Measurements from ENCODE around the gene TCF3. TPM values are rescaled to one million over a fixed set of nuclear protein-coding genes. Genes with fewer than 3 reads are reported as not detected.

The TCF3 gene
- total RNA-seq, 1 experiment from 2014 or later = 95.8 TPM

DNA sequence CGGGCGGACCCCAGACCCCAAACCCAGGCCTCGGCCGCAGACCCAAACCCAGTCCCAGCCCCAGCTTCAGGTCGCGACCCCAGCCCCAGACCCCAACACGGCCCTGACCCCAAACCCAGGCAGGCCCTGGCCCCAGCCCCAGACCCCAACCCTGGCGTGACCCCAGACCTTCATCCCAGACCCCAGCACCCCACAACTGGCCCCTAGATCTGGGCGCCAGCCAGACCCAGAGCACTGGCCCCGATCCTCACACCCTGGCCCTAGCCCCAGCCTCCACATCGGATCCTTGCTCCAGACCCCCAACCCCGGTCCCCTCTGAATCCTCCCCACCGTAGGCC is 67.2 kb downstream of the TCF3 start:
- no peaks in the 10 kb centered on the region for H3K9me3 ChIP-seq (replicated peaks)
- H3K27ac ChIP-seq = no peak overlapping the region
- no peak for DNase-seq
- H3K4me3 ChIP-seq = no peak overlapping the region
- no peaks in the 10 kb centered on the region for H3K27me3 ChIP-seq
- no peaks in the 10 kb centered on the region for H3K4me1 ChIP-seq
- peaks cover 50% of the 10 kb centered on the region for H3K36me3 ChIP-seq

- no peak overlapping the region for H3K4me3 ChIP-seq
- DNase-seq = no peak
- no peaks in the 10 kb centered on the region for H3K27me3 ChIP-seq
- H3K36me3 ChIP-seq = peaks cover 55% of the 10 kb centered on the region
- H3K27ac ChIP-seq = no peak overlapping the region
- H3K9me3 ChIP-seq (replicated peaks) = no peaks in the 10 kb centered on the region
- H3K4me1 ChIP-seq = no peaks in the 10 kb centered on the region
Measured at GRCh38 chr19:1584500-1585242, 67.7 kb downstream of the TCF3 start.

DNA sequence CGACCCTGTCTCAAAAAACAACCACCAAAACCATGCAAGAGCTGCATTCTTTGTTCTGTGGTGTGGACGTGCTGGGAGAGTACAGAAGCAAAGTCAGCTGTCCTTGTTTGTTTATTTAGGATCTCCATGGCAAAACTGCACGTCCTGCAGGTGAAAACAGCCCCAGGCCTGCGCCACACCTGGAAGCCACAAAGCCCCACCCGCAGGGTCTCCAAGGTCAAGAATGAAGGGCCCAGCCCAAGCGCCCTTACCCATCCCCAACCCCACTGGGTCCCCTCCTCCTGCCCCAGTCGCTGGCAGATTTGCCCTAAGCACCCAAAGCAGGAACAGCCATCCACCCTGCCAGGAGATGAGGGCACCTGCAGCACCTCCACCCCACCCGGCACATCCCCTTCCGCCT is 70.2 kb downstream of the TCF3 start:
- Histone ChIP-seq H3K27me3 (no peaks in the 10 kb centered on the region), H3K27ac (no peak overlapping the region), H3K36me3 (peaks cover 58% of the 10 kb centered on the region), H3K4me3 (no peak overlapping the region), H3K4me1 (no peaks in the 10 kb centered on the region), H3K9me3 (replicated peaks) (no peaks in the 10 kb centered on the region)
- DNase-seq = no peak

- Histone ChIP-seq H3K36me3 (peaks cover 63% of the 10 kb centered on the region), H3K27ac (no peak overlapping the region), H3K4me3 (no peak overlapping the region), H3K4me1 (no peaks in the 10 kb centered on the region), H3K27me3 (no peaks in the 10 kb centered on the region), H3K9me3 (replicated peaks) (no peaks in the 10 kb centered on the region)
- no peak for DNase-seq
Measured at GRCh38 chr19:1580957-1581356, 71.5 kb downstream of the TCF3 start.

- Histone ChIP-seq H3K36me3 (peaks cover 57% of the 10 kb centered on the region), H3K4me1 (no peaks in the 10 kb centered on the region), H3K9me3 (replicated peaks) (no peaks in the 10 kb centered on the region), H3K27me3 (no peaks in the 10 kb centered on the region), H3K27ac (no peak overlapping the region), H3K4me3 (no peak overlapping the region)
- DNase-seq = no peak
Measured at GRCh38 chr19:1580382-1580781, 72.0 kb downstream of the TCF3 start.

- Histone ChIP-seq H3K9me3 (replicated peaks) (no peaks in the 10 kb centered on the region), H3K27ac (no peak overlapping the region), H3K4me3 (no peak overlapping the region), H3K36me3 (peaks cover 49% of the 10 kb centered on the region), H3K4me1 (no peaks in the 10 kb centered on the region), H3K27me3 (no peaks in the 10 kb centered on the region)
- DNase-seq = no peak
Measured at GRCh38 chr19:1579222-1579621, 73.2 kb downstream of the TCF3 start.

DNA sequence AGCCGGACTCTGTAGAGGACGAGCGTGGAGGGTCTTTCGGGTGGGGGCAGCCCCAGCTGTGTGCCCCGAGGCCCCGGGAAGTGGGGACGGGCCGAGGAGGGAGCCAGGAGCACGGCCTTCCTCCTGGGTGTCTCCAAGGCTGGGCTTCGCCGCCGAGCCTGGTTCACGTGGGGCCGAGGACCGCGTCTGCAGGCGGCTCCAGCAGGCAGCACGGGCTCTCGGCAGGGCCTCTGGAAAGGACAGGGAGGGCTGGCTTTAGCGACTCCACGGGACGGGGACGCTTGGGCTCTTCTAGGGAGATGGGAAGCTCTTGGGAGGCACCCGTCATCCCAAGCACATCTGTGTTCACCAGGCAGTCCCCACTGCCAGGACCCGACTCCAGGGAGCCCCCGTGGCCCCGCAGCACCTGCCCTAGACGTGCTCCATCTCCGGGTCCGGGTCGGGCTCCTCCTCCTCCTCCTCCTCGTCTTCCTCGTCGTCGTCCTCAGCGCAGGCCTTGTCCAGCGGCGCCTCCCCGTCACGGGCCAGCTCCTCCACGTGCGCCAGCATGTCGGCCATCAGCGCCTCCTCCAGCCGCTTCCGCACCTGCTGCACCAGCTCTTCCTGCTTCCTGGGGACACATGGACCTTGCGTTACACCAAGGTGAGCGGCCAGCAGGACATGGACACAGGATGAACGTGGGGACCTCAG is 74.3 kb downstream of the TCF3 start:
- Histone ChIP-seq H3K9me3 (replicated peaks) (no peaks in the 10 kb centered on the region), H3K36me3 (peaks cover 40% of the 10 kb centered on the region), H3K27ac (no peak overlapping the region), H3K4me3 (no peak overlapping the region), H3K4me1 (no peaks in the 10 kb centered on the region), H3K27me3 (no peaks in the 10 kb centered on the region)
- DNase-seq = no peak

- H3K9me3 ChIP-seq (replicated peaks) = no peaks in the 10 kb centered on the region
- H3K4me3 ChIP-seq = no peak overlapping the region
- no peak for DNase-seq
- no peak overlapping the region for H3K27ac ChIP-seq
- H3K27me3 ChIP-seq = no peaks in the 10 kb centered on the region
- no peaks in the 10 kb centered on the region for H3K4me1 ChIP-seq
- H3K36me3 ChIP-seq = peaks cover 35% of the 10 kb centered on the region
Measured at GRCh38 chr19:1577090-1577928, 75.1 kb downstream of the TCF3 start.

DNA sequence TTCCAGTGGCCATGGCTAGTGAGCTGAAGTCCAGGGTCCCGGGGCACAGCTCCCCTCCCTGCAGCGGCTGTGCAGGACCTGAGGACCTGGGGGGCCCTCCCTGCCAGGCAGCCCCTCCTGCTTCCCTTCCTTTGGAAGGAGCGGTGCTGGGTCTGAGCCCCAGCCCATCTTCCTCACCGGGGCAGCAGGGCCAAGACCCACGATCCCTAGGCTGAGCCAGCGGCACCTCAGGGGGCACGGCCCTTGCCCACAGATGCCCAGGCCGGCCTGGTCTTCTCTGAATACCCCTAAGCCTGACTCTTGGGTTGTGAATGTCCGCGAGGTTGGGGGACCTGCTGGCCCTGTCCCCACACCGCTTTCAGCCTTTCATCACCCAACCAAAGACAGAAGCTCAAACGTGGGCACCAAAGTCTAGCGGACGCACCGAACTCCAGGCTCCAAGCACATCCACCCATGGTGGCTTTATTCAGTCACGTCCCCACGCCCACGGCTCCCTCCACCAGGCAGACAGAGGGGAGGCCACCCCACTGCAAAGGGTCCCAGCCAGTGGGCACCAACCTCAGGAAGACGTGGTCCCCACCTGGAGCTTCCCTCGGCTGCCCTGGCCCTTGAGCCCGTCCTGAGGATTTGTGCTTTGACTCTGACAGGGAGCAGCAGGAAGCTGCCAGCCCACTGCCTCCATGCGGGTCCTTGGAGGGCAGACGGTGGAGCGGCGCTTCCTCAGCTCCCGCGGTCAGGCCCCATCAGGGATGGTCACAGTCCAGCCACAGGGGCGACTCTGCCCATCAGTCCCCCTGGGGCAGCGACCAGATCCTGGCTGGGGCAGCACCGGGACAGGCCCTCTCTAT is 75.9 kb downstream of the TCF3 start:
- H3K9me3 ChIP-seq (replicated peaks) = no peaks in the 10 kb centered on the region
- DNase-seq = no peak
- no peaks in the 10 kb centered on the region for H3K4me1 ChIP-seq
- no peak overlapping the region for H3K27ac ChIP-seq
- H3K36me3 ChIP-seq = peaks cover 31% of the 10 kb centered on the region
- no peaks in the 10 kb centered on the region for H3K27me3 ChIP-seq
- no peak overlapping the region for H3K4me3 ChIP-seq

GRCh38 chr19:1575323-1576241 is 76.8 kb downstream of the TCF3 start:
- no peak for DNase-seq
- no peaks in the 10 kb centered on the region for H3K27me3 ChIP-seq
- H3K9me3 ChIP-seq (replicated peaks) = no peaks in the 10 kb centered on the region

DNA sequence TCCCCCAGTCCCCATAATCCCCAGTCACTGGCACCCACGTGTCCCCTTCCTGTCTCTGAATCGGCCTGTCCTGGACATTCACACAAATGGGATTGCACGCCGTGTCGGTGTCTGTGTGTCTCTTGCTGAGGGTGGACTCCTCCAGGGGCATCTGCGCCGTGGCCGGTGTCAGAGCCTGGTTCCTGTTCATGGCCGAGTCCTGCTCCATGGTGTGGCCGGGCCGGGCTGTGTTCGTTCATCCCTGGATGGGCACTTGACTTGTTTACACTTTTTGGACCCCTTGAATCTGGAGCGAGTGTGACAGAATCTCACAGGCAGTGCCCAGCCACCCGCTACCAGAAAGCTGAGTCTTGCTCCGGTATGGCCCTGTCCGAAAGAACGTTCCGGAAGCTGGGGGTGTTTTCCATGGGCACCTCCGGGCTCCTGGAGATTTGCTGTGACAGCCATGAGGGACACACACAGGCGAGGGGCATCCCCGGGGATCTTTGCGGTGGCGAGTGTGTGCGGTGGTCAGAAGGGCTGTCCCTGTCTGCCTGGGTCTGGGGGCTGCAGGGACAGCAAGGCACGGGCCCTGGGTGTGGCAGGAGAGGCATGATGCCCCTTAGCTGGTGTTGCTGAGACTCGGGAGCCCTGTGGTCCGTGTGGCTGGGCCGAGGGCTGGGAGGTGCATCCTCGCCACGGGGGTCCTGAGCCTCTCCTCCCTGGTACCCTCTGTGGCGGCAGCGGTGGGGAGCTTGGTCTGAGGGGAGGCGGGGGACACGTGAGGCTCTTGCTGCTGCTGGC is 77.9 kb downstream of the TCF3 start:
- no peaks in the 10 kb centered on the region for H3K27me3 ChIP-seq
- H3K9me3 ChIP-seq (replicated peaks) = no peaks in the 10 kb centered on the region
- H3K36me3 ChIP-seq = peaks cover 12% of the 10 kb centered on the region
- no peaks in the 10 kb centered on the region for H3K4me1 ChIP-seq
- H3K4me3 ChIP-seq = no peak overlapping the region
- no peak for DNase-seq
- H3K27ac ChIP-seq = no peak overlapping the region

More at GRCh38 chr19:1575323-1576241, 76.8 kb downstream of the TCF3 start:
- Histone ChIP-seq H3K4me1 (no peaks in the 10 kb centered on the region), H3K27ac (no peak overlapping the region), H3K36me3 (peaks cover 22% of the 10 kb centered on the region), H3K4me3 (no peak overlapping the region)

DNA sequence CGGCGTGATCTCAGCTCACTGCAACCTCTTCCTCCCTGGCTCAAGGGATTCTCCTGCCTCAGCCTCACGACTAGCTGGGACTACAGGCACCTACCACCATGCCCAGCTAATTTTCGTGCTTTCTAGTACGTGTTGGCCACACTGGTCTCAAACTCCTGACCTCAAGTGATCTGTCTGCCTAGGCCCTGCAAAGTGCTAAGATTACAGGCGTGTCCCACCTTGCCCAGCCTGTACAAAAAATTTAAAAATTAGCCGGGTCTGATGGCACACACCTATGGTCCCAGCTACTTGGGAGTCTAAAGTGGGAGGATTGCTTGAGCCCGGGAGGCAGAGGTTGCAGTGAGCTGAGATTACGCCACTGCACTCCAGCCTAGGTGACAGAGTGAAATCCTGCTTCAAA is 79.6 kb downstream of the TCF3 start:
- H3K27me3 ChIP-seq = no peaks in the 10 kb centered on the region
- no peaks in the 10 kb centered on the region for H3K9me3 ChIP-seq (replicated peaks)
- H3K4me1 ChIP-seq = peaks cover 3% of the 10 kb centered on the region
- H3K36me3 ChIP-seq = peaks cover 12% of the 10 kb centered on the region; the same call in 1 of the 2 replicates
- no peak overlapping the region for H3K27ac ChIP-seq
- H3K4me3 ChIP-seq = no peak overlapping the region
- no peak for DNase-seq

GRCh38 chr19:1571358-1571757 is 81.1 kb downstream of the TCF3 start:
- Histone ChIP-seq H3K4me3 (no peak overlapping the region), H3K9me3 (replicated peaks) (no peaks in the 10 kb centered on the region), H3K27me3 (no peaks in the 10 kb centered on the region), H3K27ac (no peak overlapping the region), H3K36me3 (no peaks in the 10 kb centered on the region), H3K4me1 (peaks cover 3% of the 10 kb centered on the region)
- no peak for DNase-seq
